Hematopoietic multipotent progenitor cell treated with erythropoietin and hydrocortisone succinate and interleukin-3 and kit ligand, for 15 days (in vitro differentiated cells): ENCODE results near the gene TAS1R3.

ENCODE experiments used
- DNase-seq: peaks from one replicate; pipeline ENCODE4 v3.0.0-alpha.2; 2015; ENCODE audit warnings: low spot score

The TAS1R3 gene

DNA sequence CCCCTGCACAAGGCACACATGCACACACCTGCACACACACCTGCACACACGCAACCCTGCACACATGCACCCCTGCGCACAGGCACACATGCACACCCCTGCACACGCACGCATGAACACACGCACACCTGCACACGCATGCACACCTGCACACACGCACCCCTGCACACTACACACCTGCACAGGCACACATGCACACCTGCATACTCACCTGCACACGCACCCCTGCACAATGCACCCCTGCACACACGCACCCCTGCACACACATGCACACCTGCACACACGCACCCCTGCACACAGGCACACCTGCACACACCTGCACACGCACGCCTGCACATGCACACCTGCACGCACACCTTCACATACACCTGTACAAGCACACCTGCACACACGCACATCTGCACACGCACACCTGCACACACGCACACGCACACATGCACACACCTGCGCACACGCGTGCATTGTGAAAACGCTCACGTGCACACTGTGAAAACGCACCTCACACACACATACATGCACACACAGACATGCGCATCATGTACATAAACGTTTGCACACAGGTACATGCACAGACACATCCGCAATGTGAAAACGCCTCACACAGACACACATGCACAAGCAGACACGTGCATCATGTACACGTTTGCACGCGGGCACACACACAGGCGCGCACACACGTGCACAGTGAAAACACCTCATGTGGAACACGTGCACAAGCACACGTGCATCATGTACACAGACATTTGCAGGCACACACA is 9.9 kb downstream of the TAS1R3 start:
- no peak for DNase-seq

DNA sequence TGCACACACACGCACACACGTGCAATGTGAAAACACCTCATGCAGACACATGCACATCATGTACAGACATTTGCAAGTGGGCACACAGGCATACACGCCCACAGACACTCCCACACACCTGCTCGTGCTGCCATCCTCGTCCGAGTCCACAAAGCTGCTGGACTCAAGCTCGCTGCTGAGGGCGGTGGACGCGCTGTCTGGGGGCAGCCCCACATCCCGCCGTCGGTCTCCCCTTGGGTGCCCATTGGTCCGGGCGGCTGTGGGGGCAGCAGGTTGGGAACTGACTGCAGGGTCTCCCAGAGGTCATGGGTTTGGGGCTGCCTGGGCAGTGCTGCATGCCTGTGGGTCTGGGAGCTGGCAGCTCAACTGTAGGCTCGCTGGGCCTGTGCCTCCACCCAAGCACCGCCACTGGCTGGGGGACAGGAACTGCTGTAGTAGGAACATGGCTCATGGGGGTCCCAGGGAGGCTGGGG is 10.5 kb downstream of the TAS1R3 start:
- no peak for DNase-seq

DNA sequence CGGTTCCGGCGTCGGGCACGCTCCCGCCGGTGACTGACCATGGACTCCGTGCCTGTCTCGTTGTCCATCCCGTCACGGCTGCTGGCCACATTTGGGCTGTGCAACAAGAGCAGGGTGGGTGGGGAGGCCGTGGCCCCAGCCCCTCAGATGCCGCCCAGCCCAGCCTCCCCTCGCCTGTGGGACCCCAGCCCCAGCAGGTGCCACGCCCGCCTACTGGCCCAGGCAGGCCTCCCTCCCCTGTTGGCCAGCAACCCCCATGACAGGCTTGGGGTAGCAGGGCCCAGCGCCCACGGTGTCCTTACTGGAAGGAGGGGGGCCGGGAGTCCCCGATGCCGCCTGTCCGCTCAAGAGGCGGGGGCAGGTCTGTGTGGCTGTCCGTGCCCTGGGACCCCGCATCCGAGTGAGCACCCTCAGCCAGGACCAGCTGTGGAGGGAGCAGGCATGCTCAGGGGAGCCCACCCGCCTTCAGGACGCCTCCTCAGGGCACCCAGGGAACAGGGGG is 11.0 kb downstream of the TAS1R3 start:
- DNase-seq = no peak

DNA sequence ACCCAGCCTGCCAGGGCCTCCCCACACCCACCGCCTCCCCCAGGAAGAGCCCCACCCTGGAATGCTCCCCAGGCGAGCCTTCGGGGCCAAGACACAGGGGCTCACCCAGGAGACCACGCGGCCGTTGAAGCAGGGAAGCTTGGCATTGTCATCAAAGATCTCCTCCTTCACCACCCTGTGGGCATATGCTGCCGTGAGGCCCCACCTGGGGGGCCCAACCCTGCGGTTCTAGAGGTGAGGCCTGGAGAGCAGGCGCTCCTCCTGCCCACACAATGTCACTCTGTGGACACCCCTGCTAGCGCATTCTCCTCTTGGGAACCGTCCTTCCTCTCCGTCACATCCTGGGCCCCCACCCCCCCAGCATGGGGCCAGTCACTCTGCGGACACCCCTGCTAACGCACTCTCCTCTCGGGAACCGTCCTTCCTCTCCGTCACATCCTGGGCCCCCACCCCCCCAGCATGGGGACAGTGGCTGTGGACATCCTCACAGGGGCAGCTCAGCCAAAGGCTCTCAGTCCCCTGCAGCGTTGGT is 11.6 kb downstream of the TAS1R3 start:
- DNase-seq = no peak

DNA sequence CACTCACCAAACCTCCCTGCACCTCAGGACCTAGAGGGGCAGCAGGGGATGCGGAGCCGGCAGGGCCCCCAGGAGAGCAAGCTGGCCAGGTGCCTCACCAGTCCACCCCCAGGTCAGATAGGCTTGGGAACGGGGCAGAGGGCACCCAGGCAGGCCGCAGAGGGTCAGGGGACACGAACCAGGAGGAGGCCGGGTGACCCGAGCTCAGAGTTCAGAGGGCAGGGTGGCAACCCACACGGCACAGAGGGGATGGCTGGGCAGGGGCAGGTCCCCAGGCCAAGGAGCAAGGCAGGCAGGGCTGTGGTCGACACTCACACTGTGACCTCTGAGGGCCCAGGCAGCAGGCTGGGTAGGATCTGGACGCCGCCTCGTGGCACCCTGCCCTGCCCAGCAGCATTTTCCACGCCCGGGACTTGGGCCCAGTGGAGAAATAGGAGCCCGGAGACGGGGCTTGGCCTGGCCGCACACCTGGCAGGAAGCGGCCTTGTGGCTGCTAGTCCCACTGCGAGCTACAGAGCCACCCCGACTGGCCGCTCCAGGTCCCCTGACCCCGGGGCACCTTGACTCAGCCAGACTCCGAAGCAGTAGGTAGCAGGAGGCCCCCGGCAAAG is 12.8 kb downstream of the TAS1R3 start:
- no peak for DNase-seq

DNA sequence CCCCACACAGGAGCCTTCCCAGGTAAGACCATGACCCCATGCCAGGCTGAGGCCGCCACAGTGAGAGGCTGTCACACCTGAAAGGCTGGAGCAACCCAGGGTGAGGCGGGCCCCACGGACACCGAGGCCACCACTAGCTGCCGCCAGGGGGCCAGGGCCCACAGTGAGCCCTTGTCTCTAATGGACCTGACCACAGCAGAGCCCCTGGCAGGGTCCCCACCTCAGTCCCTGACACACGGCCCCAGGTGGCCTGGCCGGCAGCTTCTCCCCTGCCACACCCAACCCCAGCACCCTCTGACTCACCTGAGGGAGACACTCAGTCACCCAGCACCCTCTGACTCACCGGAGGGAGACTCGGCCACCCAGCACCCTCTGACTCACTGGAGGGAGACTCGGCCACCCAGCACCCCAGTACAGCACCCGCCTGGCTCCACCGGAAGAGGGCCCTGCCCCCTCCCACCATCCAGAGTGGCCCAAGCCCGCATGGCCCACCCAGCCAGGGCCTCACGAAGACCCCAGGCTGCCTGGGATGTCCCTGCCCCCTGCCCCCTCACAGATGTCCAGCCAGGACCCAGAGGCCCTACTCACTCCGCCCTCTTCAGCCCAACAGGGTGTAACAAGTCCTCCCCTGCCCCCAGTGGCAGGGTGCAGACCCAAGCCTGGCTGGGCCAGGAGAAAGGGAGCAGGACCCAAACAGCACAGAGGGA is 13.7 kb downstream of the TAS1R3 start:
- DNase-seq = peak; percentile 25

DNA sequence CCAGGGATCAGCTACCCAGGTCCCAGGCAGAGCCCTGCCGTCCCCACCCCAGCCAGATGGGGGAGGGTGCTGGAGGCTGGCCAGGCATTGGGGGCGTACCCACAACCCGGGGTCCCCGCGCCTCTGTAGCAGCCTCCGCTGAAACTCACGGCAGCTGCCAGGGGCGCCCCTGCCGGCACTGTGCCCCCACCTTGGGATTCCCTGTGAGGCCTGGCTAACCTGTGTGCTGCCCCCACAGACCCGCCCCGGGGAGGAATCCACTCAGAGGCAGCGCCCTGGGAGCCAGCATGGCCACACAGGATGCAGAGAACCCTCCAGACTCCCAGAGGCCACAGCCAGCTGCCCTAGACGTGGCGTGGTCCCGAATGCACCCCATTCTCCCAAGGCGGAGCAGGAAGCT is 14.3 kb downstream of the TAS1R3 start:
- DNase-seq = no peak

DNA sequence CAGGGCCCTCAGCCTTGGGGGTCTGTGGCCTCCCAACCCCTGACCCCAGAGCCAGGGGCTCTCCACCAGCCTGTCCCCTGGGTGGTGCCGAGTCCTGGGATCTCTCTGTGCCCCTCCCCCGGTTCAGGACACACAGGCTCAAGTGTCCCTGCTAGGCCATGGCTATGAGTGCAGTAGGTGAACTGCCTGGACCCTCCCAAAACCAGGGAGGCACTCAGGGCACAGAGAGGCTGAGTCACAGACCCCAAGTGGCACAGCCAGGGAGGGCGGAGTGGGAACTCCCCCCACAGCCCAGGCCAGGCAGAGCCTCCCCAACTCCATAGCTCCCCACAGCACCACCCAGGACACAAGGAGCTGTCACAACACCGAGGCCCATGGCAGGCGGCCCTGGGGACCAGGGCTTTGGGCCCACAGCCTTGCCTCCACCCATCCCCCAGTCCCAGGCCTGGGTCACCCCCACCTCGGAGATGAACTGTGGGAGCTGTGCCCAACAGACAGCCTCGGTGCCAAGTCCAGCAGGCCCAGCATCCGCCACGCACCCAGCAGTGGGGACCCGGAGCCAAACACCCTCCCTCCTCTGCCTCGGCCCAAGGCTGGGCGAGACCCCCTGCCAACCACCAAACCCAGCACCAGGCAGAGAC is 14.9 kb downstream of the TAS1R3 start:
- no peak for DNase-seq

DNA sequence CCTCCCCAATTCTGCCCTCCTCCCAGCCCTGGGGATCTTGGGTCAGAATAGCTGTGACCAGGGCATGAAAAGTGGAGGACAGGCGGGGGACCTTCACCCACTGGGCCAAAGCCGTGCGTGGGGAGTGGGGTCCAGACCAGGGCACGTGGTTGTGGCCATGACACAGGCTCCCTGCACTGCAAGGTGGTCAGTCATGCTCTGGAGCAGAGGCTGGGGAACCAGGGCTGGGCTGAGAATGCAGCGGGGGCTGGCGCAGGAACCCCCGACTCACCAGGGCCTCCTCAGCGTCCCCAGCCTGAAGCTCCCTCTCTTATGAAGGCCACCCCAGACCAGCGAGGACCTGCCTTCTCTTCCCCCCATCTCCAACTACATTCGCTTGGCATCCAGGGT is 15.4 kb downstream of the TAS1R3 start:
- DNase-seq = no peak

DNA sequence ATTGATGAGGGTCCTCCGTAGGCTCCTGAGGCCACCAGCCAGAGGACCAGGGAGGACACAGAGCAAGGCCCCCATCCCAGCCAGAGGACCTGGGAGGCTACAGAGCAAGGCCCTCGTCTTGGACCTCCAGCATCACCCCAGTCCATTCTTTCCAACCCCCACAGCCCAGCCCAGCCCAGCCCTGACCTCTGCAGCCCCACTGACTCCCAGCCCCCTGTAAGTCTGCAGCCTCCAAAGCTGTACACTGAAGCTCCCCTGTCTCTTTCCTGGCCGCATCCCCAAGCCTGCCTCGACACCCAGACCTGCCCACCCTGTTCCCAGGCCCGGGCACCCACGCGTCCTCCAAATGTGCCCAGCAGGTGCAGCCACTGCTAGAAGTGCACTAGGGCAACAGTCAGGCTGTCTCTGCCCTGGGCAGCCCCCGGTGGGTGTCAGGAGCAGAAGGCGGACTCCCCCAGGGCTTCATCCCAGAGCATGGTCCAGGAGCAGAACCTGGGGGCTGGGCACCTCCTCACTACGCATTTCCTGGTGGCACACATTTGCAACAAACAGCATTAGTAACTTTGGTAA is 16.0 kb downstream of the TAS1R3 start:
- no peak for DNase-seq

DNA sequence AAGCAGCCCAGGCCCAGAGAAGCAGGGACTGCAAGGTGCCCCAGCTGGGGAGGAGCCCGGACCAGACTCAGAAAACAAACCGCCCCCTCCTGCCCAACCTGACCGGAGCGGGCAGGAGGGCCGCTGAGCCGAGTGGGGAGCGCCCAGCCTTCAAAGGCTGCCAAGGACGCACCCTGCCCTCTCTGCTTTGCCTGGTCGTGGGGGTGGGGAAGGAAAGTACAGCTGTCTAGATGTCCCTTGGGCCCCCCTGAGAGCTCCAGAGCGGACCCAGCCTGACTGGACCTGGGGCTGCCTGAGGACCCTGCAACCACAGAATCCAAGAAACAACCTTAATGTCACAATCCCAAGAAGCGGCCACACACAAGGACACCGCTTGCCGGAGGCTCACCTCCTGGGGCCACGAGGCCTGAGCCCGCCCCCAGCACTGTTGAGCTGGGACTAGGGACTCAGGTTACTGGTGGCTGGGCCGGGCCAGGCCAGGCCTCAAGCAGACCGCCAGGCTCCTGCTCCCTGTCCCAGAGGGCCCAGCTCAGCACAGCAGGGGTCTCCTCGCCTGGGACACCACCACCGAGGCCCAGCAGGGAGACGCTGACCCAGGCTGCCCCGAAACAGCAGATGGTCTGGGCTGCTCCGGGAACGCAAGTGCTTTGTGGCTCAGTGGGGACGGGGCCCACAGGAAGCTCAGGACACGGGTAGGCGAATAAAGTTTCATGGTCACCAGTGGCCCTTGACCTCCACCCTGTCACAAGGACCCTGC is 16.8 kb downstream of the TAS1R3 start:
- no peak for DNase-seq

DNA sequence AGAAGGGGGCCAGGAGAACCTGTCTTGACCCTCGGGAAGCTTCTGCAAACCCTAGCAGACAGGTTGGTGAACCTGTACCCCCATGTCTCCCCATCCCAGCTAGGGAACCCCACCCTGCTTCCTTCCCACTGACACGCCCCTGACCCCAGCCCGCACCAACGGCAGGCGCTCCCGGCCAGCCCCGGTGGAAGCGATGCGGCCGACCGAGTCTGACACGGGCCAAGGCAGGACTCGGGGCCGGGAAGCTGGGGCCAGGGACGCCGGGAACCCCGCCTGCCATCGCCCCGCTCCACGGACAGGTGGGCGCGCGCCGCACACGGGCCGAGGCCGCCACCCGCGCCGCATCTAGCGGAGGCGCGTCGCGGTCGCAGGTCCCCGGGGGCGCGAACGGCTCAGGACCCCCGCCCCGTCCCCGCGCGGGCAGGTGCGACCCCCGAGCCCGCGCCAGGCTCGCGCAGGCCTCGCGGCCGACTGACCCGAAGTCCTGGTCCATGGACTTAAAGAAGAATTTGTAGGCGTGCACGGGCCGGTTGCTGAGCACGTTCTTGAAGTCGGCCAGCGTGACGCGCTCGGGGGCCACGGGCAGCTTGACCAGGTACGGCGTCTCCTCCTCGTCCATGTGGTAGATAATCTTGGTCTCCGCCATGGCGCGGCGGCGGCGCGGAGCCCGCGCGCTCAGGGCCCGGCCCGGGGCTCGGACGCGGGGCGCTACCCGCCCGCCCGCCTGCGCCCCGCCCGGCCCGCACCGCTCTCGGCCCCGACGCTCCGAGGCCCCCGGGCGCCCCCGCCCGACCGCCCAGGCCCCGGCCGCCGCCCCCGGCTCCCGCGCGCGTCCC is 17.6 kb downstream of the TAS1R3 start:
- DNase-seq = no peak

DNA sequence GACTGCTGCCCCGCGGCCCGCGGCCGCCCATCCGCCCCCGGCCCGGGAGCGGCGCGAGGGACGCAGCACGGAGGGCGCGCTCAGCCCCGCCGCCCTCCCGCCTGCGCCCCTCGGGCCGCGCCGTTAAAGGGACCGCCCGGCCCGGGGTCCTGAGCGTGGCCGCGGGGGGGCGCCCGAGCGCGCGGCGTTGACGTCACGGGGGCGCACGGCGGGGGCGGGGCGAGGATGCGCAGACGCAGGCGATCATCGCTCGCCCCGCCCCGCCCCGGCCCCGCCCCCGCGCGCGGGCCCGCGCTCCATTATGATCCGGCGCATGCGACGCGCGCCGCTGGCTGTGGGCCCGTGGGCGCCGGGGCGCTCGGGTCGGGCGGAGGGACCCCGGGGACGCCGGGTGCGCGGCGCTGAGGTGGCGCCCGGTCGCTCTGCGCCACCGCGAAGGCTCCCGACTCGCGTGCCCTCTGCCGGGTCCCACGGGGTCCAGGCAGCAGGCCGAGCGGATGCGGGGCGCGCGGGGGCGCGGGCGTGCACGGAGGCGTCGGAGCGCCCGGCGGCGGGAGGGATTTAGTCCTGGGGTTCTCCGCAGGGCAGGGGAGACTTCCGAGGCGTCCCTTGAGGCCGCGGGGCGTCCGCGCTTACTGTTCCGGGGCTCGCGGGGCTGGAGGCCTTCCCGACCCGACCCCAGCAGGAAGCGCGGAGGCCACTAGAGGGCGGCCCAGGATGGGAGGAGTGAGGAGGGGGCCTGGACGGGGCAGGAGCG is 18.4 kb downstream of the TAS1R3 start, which contains the start of gene DVL1:
Gene DVL1, minus strand, starts transcription at position 163 of the 757 bp plus-strand sequence. CDS start 353 bp downstream, outside the sequence.
- DNase-seq = peak; percentile 76

DNA sequence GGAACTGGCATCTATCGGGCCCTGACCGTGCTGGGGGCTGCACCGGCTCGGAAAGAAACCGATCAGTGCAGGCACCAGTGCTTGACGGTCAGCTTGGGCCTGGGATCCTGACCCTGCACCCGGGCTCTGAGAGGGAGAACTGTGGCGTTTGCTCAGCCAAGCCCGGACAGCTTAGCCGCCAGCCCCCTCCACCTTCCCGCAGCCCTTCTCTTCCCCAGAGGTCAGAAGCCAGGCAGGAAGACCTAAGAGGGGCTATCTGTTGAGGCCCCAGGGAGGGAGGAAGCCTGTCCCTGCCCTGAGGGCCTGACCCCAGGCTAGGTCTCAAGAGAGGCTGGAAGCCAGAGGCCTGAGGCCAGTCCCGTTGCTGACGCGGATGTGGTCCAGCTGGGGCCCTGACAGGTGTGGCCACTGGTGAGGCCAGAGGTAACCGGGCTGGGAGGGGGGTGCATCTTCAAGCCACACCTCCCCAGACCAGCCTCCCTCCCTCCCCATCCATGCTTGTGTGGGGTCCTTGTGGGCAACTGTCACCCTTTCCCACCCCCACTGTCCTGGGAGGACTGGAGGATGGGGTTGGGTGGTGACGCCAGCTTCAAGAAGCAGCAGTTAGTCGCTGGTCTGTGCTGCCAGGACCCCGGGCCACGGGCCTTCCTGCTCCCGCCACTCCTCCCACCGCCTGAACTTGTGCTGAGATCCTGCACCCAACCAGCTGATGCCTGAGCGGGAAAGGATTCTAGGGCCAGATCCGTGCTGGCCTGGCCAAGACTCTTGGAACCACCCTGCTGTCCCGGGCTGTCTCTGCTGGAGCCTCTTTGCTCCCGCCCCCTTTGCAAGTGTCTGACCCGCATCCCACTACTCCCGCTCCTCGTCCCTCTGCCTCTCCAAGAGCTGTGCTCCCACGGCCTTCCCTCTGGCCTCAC is 20.7 kb downstream of the TAS1R3 start:
- DNase-seq = no peak

DNA sequence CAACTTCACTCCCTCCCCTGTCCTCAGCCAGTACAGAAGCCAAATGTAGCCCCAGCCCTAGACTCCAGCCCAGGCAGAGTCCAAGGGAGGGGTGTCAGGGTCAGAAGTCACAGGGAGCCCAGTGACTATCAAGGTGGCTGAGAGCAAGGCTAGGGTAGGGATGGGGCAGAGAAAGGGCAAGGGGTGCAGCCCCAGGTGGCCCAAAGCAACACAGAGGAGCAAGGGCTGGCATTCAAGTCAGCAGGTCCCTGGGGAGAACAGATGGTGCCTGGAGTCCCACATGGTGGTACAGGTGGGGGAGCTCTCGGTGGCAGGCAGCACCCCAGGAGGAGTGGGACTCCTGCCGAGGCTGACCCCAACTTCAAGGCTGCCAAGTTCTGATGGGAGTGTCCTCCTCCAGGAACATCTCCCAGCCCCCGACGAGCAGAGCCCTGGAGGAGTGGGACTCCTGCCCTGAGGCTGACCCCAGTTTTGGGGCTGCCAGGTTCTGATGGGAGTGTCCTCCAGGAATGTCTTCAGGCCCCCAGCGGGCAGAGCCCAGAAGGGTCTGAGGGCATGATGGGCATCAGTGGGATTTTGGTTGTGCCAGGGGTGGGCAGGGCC is 21.8 kb downstream of the TAS1R3 start:
- no peak for DNase-seq

DNA sequence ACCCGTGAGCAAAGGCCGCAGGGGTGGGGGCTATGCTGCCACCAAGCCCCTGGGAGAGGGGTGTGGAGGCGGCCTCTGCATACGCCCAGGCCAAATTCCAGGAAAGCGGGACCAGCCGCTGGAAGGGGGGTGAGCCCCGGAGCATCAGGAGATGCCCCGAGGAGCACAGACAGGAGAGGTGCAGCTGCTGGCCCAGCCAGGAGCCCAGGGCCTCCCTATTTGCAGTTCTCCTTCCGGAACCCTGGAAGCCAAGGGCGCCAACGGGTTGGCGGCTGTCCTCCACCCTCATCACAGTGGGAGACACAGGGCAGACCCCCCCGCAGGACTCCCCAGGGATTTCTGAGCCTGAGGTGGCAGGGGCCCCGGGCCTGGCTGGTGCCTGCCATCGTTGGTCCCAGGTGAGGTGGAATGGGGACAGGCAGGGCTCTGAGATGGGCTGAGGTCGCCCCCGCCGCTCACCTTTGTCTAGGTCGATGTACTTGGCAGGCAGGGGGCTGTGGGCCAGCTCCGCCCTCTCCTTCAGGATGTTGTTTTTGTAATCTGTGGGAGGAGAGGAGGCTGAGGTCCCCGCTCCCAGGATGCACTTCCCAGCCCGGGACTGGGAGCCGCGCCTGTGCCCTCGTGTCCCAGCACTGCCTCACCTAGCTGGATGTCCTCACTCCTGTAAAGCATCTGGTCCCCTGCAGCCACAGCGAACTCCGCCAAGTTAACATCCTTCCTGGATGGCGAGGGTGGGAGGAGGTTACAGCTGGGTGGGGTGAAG is 22.5 kb downstream of the TAS1R3 start:
- no peak for DNase-seq
